OCI-LY3 (cell line): ENCODE results near the gene MTHFS.

ENCODE experiments used
- EZH2phosphoT487 ChIP-seq: fragments of 200-600 bp; shearing (Covaris generic); IDR thresholded peaks from 2 replicates; pipeline ENCODE4 v1.6.1; 2018; ENCODE audit warnings: antibody characterized with exemption, mixed run types, low read depth
- TF ChIP-seq, protein P1 (sequence below): fragments of 200-600, 300-600 bp; sonication (generic); IDR thresholded peaks from 2 replicates; pipeline ENCODE4 v1.5.1; 2014; ENCODE audit warnings: antibody characterized with exemption, low read length, low read depth

DNA sequence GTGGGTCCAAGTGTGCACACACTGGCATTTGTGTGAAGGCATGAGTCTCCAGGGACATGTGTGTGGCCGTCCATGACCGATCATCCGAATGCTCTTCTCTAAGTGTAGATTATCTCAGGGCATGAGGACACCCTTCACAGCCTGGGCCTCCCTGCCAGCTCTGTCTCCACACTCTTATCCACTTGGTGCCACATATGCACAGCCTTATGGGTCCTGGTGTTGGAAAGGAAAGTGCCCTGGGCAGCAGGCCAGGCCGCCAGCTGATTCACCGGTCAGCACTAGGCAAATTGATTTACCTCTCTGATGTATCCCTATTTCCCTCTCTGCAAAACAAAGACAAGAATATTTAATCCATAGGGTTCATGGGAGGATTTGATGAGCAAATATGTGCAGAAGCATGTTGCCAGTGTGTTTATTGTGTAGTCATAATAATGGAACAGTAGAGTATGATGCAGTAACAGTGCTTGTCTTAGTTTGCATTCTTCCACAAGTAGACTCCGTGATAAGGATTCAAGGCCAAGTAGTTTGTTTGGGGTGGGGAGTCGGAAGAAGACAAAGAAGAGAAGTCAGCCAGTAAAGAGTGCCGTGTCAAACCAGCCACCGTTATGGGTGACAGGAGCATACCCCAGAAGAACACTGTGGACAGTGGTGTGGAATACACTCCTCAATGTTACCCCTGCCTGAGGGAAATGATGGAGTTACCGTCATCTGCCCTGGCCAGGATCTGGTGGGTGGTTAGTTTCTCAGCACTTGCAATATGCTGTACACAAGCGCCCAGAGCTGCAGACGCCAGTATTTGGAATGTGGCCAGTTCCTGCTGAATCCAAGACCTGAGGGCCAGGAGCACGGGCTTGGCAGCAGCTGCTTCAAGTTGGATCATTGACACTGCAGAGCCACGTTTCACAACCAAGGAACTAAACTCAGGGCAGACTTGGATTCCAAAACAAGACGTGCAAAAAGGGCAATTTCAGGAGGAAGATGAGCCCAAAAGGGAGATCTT, 85.1 kb downstream of the MTHFS start:
- TF ChIP-seq, protein P1, sequence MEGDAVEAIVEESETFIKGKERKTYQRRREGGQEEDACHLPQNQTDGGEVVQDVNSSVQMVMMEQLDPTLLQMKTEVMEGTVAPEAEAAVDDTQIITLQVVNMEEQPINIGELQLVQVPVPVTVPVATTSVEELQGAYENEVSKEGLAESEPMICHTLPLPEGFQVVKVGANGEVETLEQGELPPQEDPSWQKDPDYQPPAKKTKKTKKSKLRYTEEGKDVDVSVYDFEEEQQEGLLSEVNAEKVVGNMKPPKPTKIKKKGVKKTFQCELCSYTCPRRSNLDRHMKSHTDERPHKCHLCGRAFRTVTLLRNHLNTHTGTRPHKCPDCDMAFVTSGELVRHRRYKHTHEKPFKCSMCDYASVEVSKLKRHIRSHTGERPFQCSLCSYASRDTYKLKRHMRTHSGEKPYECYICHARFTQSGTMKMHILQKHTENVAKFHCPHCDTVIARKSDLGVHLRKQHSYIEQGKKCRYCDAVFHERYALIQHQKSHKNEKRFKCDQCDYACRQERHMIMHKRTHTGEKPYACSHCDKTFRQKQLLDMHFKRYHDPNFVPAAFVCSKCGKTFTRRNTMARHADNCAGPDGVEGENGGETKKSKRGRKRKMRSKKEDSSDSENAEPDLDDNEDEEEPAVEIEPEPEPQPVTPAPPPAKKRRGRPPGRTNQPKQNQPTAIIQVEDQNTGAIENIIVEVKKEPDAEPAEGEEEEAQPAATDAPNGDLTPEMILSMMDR = no peak
- TF ChIP-seq EZH2phosphoT487 = no peak
